Sigmoid colon (tissue), 7 donors: Measurements from ENCODE around the gene NEK11. TPM values are rescaled to one million over a fixed set of nuclear protein-coding genes. Genes with fewer than 3 reads are reported as not detected.

ENCODE experiments used
- DNase-seq: peaks from one replicate; pipeline ENCODE4 v3.0.0-alpha.2; 2019
- H3K27ac ChIP-seq, 4 donors: fragments of 200-600 bp; sonication (generic); one replicate each; pipeline ENCODE4 v1.5.1; 2016 to 2019; ENCODE audit warnings: mild to moderate bottlenecking in 1 of 4
- H3K27me3 ChIP-seq, 3 donors: fragments of 200-600 bp; sonication (generic); one replicate each; pipeline ENCODE4 v1.5.1; 2019; ENCODE audit warnings: mild to moderate bottlenecking in 1 of 3
- H3K36me3 ChIP-seq, 4 donors: fragments of 200-600 bp; sonication (generic); one replicate each; pipeline ENCODE4 v1.5.1; 2016 to 2019
- H3K4me1 ChIP-seq, 4 donors: fragments of 200-600 bp; sonication (generic); one replicate each; pipeline ENCODE4 v1.5.1; 2017 to 2019
- H3K4me3 ChIP-seq, 4 donors: fragments of 200-600 bp; sonication (generic); one replicate each; pipeline ENCODE4 v1.5.1; 2017 to 2019; ENCODE audit warnings: mild to moderate bottlenecking in 2 of 4, moderate library complexity in 1 of 4
- H3K9me3 ChIP-seq, 4 donors: fragments of 200-600 bp in 3 of 4; sonication (generic) in 3 of 4; one replicate each; pipeline versions ENCODE4 v1.5.1 to v1.6.1; 2013 to 2019
- EP300 ChIP-seq, 4 donors: sonication (generic); formaldehyde crosslinking; IDR thresholded peaks; one replicate each; pipeline ENCODE4 v1.6.1; 2017; ENCODE audit warnings: antibody characterized with exemption in 4 of 4
- POLR2A ChIP-seq, 2 donors: fragments of 450-650 bp; IDR thresholded peaks; one replicate each; pipeline ENCODE4 v1.6.1; 2016; ENCODE audit warnings: antibody characterized with exemption in 2 of 2, mild to moderate bottlenecking in 2 of 2, moderate library complexity in 2 of 2
- POLR2AphosphoS5 ChIP-seq, 4 donors: sonication (generic); formaldehyde crosslinking; IDR thresholded peaks; one replicate each; pipeline ENCODE4 v1.6.1; 2017; ENCODE audit warnings: antibody characterized with exemption in 4 of 4
- WGBS, 2 donors: extraction: QIAGEN DNeasy Blood & Tissue Kit; methylation state at CpG; one replicate each; pipeline ENCODE4 v1.1.7; 2013; 5-methylcytosine and 5-hydroxymethylcytosine counted together
- intact Hi-C: fragments of 100-400 bp; cut with DNase I; formaldehyde crosslinking; loops from one replicate; pipeline ENCODE4 v1.15.1; 2023
- polyA plus RNA-seq, 3 donors: library from polyadenylated mRNA; stranded (reverse); fragments of 200-250 nt; gene quantifications; one replicate each; pipeline ENCODE4 v1.2.3, GENCODE V29; 2013
- total RNA-seq, 4 donors: library from RNA; depleted of rRNA; stranded (reverse); fragments of >200 nt; gene quantifications; one replicate each; pipeline ENCODE4 v1.1.0, GENCODE V29; 2016
- TF ChIP-seq, protein P1 (sequence below), 4 experiments: fragments of 450-650 bp in 3 of 4; fragments of 200-600 bp in 1 of 4; IDR thresholded peaks; one replicate each; pipeline ENCODE4 v1.5.1; 2016 to 2019; ENCODE audit warnings: antibody characterized with exemption in 4 of 4, mild to moderate bottlenecking in 3 of 4, moderate library complexity in 2 of 4
- donor health status: healthy with polysubstance abuse.
- donor health status: Bipolar disorder and iron deficiency.
- donor health status: healthy.

NEK11 gene, protein sequence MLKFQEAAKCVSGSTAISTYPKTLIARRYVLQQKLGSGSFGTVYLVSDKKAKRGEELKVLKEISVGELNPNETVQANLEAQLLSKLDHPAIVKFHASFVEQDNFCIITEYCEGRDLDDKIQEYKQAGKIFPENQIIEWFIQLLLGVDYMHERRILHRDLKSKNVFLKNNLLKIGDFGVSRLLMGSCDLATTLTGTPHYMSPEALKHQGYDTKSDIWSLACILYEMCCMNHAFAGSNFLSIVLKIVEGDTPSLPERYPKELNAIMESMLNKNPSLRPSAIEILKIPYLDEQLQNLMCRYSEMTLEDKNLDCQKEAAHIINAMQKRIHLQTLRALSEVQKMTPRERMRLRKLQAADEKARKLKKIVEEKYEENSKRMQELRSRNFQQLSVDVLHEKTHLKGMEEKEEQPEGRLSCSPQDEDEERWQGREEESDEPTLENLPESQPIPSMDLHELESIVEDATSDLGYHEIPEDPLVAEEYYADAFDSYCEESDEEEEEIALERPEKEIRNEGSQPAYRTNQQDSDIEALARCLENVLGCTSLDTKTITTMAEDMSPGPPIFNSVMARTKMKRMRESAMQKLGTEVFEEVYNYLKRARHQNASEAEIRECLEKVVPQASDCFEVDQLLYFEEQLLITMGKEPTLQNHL
- 10 to 100 TPM in 1 of 4 donors, 1 to 10 TPM in 3; 4.3 to 12.2 (median 7.1) TPM for total RNA-seq
- polyA plus RNA-seq = 1 to 10 TPM; 1.6 to 4.2 (median 2.4) TPM

DNA sequence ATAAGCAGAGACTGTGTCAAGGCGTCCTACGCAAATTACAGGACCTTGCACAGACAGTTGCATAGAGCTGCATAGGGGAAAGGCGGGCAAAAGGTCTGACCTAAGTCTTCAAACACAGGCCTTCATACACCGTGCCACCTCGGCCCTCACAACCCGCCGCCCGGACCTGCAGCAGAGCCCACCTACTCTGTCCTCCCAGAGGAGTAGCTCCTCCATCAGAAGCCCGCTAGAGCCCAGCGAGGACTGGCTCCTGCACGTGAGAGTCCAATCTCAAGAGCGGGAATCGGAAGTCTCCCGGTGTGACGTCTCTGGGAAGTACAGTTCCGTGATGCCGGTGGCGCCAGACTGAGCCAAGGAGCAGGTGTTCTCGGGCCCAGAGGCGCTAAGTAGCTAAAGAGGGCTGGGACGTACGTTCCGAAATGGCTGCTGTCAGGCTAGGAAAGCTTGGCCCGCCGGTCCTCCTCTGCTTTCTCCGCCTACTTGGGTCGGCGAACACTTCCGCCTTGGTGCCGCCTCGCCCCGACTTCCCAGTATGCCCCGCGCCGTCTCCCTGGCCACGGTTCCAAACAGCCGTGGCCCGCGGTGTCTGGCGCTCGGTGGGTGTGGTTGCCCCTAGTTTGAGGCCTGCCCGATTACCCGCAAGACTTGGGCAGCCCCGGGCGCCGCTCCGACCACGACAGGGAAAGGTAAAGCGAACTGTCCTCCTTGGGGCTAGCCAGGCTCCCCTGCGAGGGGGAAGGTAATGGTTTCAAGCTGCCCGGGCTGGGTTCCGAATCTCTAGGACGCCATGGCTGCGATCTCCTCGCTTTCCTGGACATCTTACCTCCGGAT is at the start of gene NEK11, which contains the start of gene ASTE1:
Gene NEK11 (plus strand): TSS at position 557 of the 831 bp plus-strand sequence. CDS start 2,832 bp downstream, outside the sequence.
Gene ASTE1 (minus strand): TSS at position 505 of the 831 bp plus-strand sequence. CDS start 1,519 bp downstream, outside the sequence.
- intact Hi-C loops = no loop called here
- peak within 1 kb of the TSS; percentile 82 to 91 (median 87) for H3K27ac ChIP-seq
- peak; percentile 93 for DNase-seq
- peaks cover 0 to 46% (median 38%) of the 10 kb centered on the region in 4 donors for H3K4me1 ChIP-seq
- TF ChIP-seq POLR2AphosphoS5 (IDR thresholded peaks at IDR 0.05) (peak; percentile 59 to 82 (median 77)), POLR2A (IDR thresholded peaks at IDR 0.05) (peak in 1 of 2 donors; percentile 51), EP300 (IDR thresholded peaks at IDR 0.05) (no peak)
- TF ChIP-seq, protein P1, sequence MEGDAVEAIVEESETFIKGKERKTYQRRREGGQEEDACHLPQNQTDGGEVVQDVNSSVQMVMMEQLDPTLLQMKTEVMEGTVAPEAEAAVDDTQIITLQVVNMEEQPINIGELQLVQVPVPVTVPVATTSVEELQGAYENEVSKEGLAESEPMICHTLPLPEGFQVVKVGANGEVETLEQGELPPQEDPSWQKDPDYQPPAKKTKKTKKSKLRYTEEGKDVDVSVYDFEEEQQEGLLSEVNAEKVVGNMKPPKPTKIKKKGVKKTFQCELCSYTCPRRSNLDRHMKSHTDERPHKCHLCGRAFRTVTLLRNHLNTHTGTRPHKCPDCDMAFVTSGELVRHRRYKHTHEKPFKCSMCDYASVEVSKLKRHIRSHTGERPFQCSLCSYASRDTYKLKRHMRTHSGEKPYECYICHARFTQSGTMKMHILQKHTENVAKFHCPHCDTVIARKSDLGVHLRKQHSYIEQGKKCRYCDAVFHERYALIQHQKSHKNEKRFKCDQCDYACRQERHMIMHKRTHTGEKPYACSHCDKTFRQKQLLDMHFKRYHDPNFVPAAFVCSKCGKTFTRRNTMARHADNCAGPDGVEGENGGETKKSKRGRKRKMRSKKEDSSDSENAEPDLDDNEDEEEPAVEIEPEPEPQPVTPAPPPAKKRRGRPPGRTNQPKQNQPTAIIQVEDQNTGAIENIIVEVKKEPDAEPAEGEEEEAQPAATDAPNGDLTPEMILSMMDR (IDR thresholded peaks at IDR 0.05) = no peak
- H3K36me3 ChIP-seq = peaks cover 0 to 10% (median 3%) of the 10 kb centered on the region in 4 donors
- no peaks in the 10 kb centered on the region for H3K9me3 ChIP-seq
- no peaks in the 10 kb centered on the region for H3K27me3 ChIP-seq
- WGBS, 2 donors = 0% methylated on average over 56 of the region's 56 CpGs
- H3K4me3 ChIP-seq = peak within 1 kb of the TSS; percentile 61 to 83 (median 74)

DNA sequence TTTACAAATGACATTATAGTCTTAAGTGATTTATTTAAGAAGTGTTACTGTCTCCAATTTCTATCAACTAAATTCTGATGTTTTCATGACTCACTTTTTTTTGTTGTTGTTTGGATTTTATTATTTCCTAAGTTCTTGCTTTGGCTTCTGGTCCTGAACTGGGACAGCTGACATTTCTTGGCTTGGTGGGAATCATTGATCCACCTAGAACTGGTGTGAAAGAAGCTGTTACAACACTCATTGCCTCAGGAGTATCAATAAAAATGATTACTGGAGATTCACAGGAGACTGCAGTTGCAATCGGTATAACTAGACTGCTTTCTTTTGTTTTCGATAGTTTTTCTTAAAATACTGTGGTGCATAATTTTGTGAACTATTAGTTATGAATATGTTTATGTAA is 47.6 kb upstream of the NEK11 start:
- Histone ChIP-seq H3K27me3 (no peaks in the 10 kb centered on the region), H3K4me1 (no peaks in the 10 kb centered on the region), H3K36me3 (peaks cover 0 to 44% (median 5%) of the 10 kb centered on the region in 4 donors), H3K4me3 (no peak overlapping the region), H3K9me3 (no peaks in the 10 kb centered on the region), H3K27ac (no peak overlapping the region)
- TF ChIP-seq POLR2AphosphoS5 (IDR thresholded peaks at IDR 0.05) = no peak
- TF ChIP-seq, protein P1 (IDR thresholded peaks at IDR 0.05) = no peak
- TF ChIP-seq EP300 (IDR thresholded peaks at IDR 0.05) = no peak
- no peak for TF ChIP-seq POLR2A (IDR thresholded peaks at IDR 0.05)
- no peak for DNase-seq
- intact Hi-C loops = no loop called here
- 94% methylated on average over 2 of the region's 2 CpGs for WGBS, 2 donors

DNA sequence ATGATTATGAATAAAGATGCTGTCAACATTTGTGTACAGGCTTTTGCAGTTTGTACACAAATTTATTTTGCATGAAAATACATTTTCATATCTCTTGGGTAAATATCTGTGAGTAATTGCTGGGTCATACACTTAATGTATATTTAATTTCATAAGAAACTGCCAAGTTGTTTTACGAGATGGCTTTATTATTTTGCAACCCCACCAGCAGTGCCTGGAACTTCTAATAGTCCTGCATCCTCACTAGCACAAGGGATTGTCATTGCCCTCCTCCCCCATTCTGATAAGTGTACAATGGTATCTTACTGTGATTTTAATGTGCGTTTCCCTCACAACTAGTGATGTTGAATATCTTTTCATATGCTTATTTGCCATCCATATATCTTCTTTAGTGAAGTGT is 45.2 kb upstream of the NEK11 start:
- intact Hi-C loops = no loop called here
- H3K9me3 ChIP-seq = no peaks in the 10 kb centered on the region

DNA sequence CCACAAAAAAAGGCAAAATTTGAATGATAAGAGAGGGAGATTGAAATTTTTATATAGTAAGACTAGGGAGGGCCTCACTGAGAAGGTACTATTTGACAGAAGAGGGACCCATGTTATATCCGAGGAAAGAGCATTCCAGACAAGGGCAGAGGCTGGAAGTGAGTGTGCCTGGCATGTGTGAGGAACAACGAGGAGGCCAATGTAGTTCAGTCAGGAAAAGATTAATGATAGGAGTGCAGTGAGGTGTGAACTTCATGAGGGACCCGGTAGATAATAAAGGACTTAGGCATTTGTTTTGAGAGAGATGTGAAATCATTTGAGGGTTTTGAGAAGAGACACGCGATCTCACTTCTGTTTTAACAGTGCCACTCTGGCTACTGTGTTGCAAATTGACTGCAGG is 36.4 kb upstream of the NEK11 start:
- no peaks in the 10 kb centered on the region for H3K27me3 ChIP-seq
- no peaks in the 10 kb centered on the region for H3K9me3 ChIP-seq
- H3K27ac ChIP-seq = no peak overlapping the region
- WGBS, 2 donors = 69 to 73% methylated on average over 5 of the region's 5 CpGs
- intact Hi-C loops = no loop called here
- H3K4me1 ChIP-seq = no peaks in the 10 kb centered on the region
- no peak for TF ChIP-seq EP300 (IDR thresholded peaks at IDR 0.05)
- TF ChIP-seq, protein P1 (IDR thresholded peaks at IDR 0.05) = no peak
- TF ChIP-seq POLR2A (IDR thresholded peaks at IDR 0.05) = no peak
- TF ChIP-seq POLR2AphosphoS5 (IDR thresholded peaks at IDR 0.05) = no peak
- DNase-seq = no peak
- H3K36me3 ChIP-seq = peaks cover 0 to 35% (median 2%) of the 10 kb centered on the region in 4 donors
- no peak overlapping the region for H3K4me3 ChIP-seq

More for the DNA sequence above, 45.2 kb upstream of the NEK11 start:
- no peaks in the 10 kb centered on the region for H3K27me3 ChIP-seq
- H3K4me3 ChIP-seq = no peak overlapping the region
- H3K4me1 ChIP-seq = no peaks in the 10 kb centered on the region
- H3K27ac ChIP-seq = no peak overlapping the region
- no peak for DNase-seq
- peaks cover 0 to 28% (median 0%) of the 10 kb centered on the region in 4 donors for H3K36me3 ChIP-seq
- 93 to 96% methylated on average over 2 of the region's 2 CpGs for WGBS, 2 donors
- TF ChIP-seq, protein P1 (IDR thresholded peaks at IDR 0.05) = no peak
- TF ChIP-seq EP300 (IDR thresholded peaks at IDR 0.05) (no peak), POLR2A (IDR thresholded peaks at IDR 0.05) (no peak), POLR2AphosphoS5 (IDR thresholded peaks at IDR 0.05) (no peak)
